Measurements from ENCODE around the gene RPGR.

DNA sequence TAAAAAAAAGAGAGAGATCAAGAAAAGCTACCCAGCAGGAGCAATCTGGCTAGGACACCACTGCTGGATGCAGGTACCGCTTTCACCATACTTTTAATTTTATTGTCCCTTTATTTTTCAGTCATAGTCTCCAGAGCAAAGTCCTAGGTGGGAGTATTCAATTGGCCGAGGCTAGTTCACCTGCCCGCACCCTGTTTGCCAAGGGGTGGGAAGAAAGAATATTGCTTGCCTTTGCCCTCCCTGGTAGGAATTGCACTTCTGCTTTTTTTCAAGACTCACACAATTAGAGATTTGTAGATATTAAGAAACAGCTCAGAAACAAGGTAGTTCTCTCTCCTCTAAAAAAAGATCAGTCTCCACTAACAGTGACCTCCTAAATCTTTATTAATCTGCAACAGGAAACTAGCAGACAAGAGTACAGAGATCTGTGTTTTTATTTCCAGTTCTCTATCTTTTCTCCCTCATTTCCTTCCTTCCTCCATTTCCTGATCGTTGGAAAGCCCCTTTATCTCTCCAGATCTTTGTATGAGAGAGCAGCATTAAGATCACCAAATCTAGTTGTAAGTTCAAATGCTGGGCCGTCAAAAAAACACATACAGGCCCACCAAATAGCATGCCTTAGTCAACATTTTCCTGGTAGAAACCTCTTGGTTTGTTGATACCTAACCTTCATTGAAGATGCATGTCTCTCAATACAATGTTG lies 9.4 kb upstream of the RPGR start:
- TF ChIP-seq, protein P1, sequence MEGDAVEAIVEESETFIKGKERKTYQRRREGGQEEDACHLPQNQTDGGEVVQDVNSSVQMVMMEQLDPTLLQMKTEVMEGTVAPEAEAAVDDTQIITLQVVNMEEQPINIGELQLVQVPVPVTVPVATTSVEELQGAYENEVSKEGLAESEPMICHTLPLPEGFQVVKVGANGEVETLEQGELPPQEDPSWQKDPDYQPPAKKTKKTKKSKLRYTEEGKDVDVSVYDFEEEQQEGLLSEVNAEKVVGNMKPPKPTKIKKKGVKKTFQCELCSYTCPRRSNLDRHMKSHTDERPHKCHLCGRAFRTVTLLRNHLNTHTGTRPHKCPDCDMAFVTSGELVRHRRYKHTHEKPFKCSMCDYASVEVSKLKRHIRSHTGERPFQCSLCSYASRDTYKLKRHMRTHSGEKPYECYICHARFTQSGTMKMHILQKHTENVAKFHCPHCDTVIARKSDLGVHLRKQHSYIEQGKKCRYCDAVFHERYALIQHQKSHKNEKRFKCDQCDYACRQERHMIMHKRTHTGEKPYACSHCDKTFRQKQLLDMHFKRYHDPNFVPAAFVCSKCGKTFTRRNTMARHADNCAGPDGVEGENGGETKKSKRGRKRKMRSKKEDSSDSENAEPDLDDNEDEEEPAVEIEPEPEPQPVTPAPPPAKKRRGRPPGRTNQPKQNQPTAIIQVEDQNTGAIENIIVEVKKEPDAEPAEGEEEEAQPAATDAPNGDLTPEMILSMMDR (IDR thresholded peaks at IDR 0.05 in 2 of 3, conservative IDR thresholded peaks at IDR 0.05 in 1 of 3; ENCODE audit: borderline replicate concordance in 1 of 3, insufficient read depth in 1 of 3, low read depth in 2 of 3, low read length in 2 of 3), result no peak
- TF ChIP-seq MAX (IDR thresholded peaks at IDR 0.05), result no peak
- TF ChIP-seq, protein P2, sequence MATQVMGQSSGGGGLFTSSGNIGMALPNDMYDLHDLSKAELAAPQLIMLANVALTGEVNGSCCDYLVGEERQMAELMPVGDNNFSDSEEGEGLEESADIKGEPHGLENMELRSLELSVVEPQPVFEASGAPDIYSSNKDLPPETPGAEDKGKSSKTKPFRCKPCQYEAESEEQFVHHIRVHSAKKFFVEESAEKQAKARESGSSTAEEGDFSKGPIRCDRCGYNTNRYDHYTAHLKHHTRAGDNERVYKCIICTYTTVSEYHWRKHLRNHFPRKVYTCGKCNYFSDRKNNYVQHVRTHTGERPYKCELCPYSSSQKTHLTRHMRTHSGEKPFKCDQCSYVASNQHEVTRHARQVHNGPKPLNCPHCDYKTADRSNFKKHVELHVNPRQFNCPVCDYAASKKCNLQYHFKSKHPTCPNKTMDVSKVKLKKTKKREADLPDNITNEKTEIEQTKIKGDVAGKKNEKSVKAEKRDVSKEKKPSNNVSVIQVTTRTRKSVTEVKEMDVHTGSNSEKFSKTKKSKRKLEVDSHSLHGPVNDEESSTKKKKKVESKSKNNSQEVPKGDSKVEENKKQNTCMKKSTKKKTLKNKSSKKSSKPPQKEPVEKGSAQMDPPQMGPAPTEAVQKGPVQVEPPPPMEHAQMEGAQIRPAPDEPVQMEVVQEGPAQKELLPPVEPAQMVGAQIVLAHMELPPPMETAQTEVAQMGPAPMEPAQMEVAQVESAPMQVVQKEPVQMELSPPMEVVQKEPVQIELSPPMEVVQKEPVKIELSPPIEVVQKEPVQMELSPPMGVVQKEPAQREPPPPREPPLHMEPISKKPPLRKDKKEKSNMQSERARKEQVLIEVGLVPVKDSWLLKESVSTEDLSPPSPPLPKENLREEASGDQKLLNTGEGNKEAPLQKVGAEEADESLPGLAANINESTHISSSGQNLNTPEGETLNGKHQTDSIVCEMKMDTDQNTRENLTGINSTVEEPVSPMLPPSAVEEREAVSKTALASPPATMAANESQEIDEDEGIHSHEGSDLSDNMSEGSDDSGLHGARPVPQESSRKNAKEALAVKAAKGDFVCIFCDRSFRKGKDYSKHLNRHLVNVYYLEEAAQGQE (IDR thresholded peaks at IDR 0.05; ENCODE audit: low read depth), result no peak
